Upper lobe of left lung (tissue), 6 donors: ENCODE data around the gene NEK2. TPM values are rescaled to one million over a fixed set of nuclear protein-coding genes. Genes with fewer than 3 reads are reported as not detected.

ENCODE experiments used
- ATAC-seq, 2 donors: fragments of 200-7000 bp; cut with Tn5 transposase; one replicate each; pipeline ENCODE4 v1.9.1; 2022; ENCODE audit warnings: mild to moderate bottlenecking in 2 of 2, moderate library complexity in 2 of 2; ENCODE audit not compliant: low FRiP score in 2 of 2
- DNase-seq, 2 donors: peaks; one replicate each; pipeline ENCODE4 v3.0.0-alpha.2; 2019 to 2020
- H3K27ac ChIP-seq, 4 donors: fragments of 200-600 bp; sonication (generic); one replicate each; pipeline ENCODE4 v1.5.1; 2016 to 2019
- H3K27me3 ChIP-seq, 4 donors: fragments of 200-600 bp; sonication (generic); one replicate each; pipeline ENCODE4 v1.5.1; 2017 to 2019
- H3K36me3 ChIP-seq, 4 donors: fragments of 200-600 bp; sonication (generic); one replicate each; pipeline ENCODE4 v1.5.1; 2016 to 2019
- H3K4me1 ChIP-seq, 4 donors: fragments of 200-600 bp; sonication (generic); one replicate each; pipeline ENCODE4 v1.5.1; 2018 to 2019
- H3K4me3 ChIP-seq, 4 donors: fragments of 200-600 bp; sonication (generic); one replicate each; pipeline ENCODE4 v1.5.1; 2017 to 2019; ENCODE audit warnings: mild to moderate bottlenecking in 2 of 4, moderate library complexity in 1 of 4
- H3K9me3 ChIP-seq, 4 donors: fragments of 200-600 bp; sonication (generic); one replicate each; pipeline ENCODE4 v1.5.1; 2018 to 2019
- CTCF ChIP-seq, 6 experiments: fragments of 450-650 bp in 4 of 6; fragments of 200-600 bp in 2 of 6; sonication (generic) in 2 of 6; IDR thresholded peaks; one replicate each; pipeline ENCODE4 v1.5.1; 2016 to 2019; ENCODE audit warnings: antibody characterized with exemption in 6 of 6
- EP300 ChIP-seq, 4 donors: sonication (generic); formaldehyde crosslinking; IDR thresholded peaks; one replicate each; pipeline ENCODE4 v1.5.1; 2017; ENCODE audit warnings: antibody characterized with exemption in 4 of 4, control low read depth in 2 of 4
- POLR2A ChIP-seq, 4 donors: fragments of 450-650 bp; IDR thresholded peaks; one replicate each; pipeline ENCODE4 v1.5.1; 2016 to 2017; ENCODE audit warnings: antibody characterized with exemption in 4 of 4, mild to moderate bottlenecking in 2 of 4
- POLR2AphosphoS5 ChIP-seq, 2 donors: sonication (generic); formaldehyde crosslinking; IDR thresholded peaks; one replicate each; pipeline ENCODE4 v1.5.1; 2017; ENCODE audit warnings: antibody characterized with exemption in 2 of 2
- WGBS, 2 donors: methylation state at CpG; one replicate each; pipeline ENCODE4 v1.1.5; 2017 to 2018; 5-methylcytosine and 5-hydroxymethylcytosine counted together
- total RNA-seq, 6 donors: library from RNA; depleted of rRNA in 4 of 6; stranded (reverse); fragments of >200 nt in 4 of 6; gene quantifications; one replicate each; pipeline versions ENCODE4 v1.1.0 to v1.2.1, GENCODE V29; 2016 to 2021
- donor health status: DM: no; HTN: no; CAD: no; lungs with moderate emphysema.
- donor health status: DM: no; HTN: yes; CAD: no; lungs with severe emphysema.

NEK2 gene
- total RNA-seq, 6 donors from 2014 or later = 0.33 to 1.8 (median 1.2) TPM; not detected in 1

GRCh38 chr1:211634931-211635330 lies 40.5 kb downstream of the NEK2 start:
- TF ChIP-seq EP300 (IDR thresholded peaks at IDR 0.05) = no peak
- no peak for TF ChIP-seq CTCF (IDR thresholded peaks at IDR 0.05)
- no peak for TF ChIP-seq POLR2A (IDR thresholded peaks at IDR 0.05)
- no peak for TF ChIP-seq POLR2AphosphoS5 (IDR thresholded peaks at IDR 0.05)
- WGBS, 2 donors = 93 to 95% methylated on average over 4 of the region's 4 CpGs
- no peak for DNase-seq

GRCh38 chr1:211634461-211634860 lies 41.0 kb downstream of the NEK2 start:
- Histone ChIP-seq H3K36me3 (no peaks in the 10 kb centered on the region), H3K4me1 (peaks cover 0 to 7% (median 0%) of the 10 kb centered on the region in 4 donors), H3K9me3 (no peaks in the 10 kb centered on the region), H3K27me3 (no peaks in the 10 kb centered on the region), H3K27ac (no peak overlapping the region), H3K4me3 (no peak overlapping the region)
- no peak for TF ChIP-seq CTCF (IDR thresholded peaks at IDR 0.05)
- ATAC-seq (no peak), DNase-seq (no peak)
- 83 to 91% methylated on average over 4 of the region's 4 CpGs for WGBS, 2 donors

More at GRCh38 chr1:211634931-211635330, 40.5 kb downstream of the NEK2 start:
- ATAC-seq = no peak
- Histone ChIP-seq H3K4me3 (no peak overlapping the region), H3K27me3 (no peaks in the 10 kb centered on the region), H3K4me1 (peaks cover 0 to 7% (median 0%) of the 10 kb centered on the region in 4 donors), H3K9me3 (no peaks in the 10 kb centered on the region), H3K27ac (no peak overlapping the region), H3K36me3 (no peaks in the 10 kb centered on the region)

DNA sequence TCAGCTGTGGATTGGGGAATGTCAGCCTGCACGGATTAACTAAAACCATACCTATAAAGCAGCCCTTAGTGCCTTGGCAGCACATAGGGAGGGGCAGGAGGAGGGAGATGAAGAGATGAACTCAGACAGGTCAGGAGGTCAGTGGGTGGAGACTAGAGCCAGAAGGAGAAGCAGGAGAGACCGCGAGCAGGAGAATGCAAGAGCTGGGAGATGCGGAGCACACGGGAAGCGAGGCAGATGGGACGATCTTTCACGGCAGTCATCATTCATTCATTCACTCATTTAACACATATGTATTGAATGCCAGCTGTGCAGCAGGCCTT lies 41.9 kb downstream of the NEK2 start:
- H3K9me3 ChIP-seq = no peaks in the 10 kb centered on the region

GRCh38 chr1:211632808-211633523 lies 42.5 kb downstream of the NEK2 start:
- Histone ChIP-seq H3K4me3 (no peak overlapping the region), H3K27ac (no peak overlapping the region)

More for the DNA sequence above, 41.9 kb downstream of the NEK2 start:
- Histone ChIP-seq H3K4me1 (peaks cover 0 to 7% (median 0%) of the 10 kb centered on the region in 4 donors), H3K27me3 (no peaks in the 10 kb centered on the region), H3K36me3 (no peaks in the 10 kb centered on the region), H3K4me3 (no peak overlapping the region), H3K27ac (no peak overlapping the region)
- ATAC-seq = no peak
- DNase-seq = no peak
- TF ChIP-seq POLR2A (IDR thresholded peaks at IDR 0.05) (no peak), POLR2AphosphoS5 (IDR thresholded peaks at IDR 0.05) (no peak), EP300 (IDR thresholded peaks at IDR 0.05) (no peak), CTCF (IDR thresholded peaks at IDR 0.05) (no peak)
- 90 to 93% methylated on average over 8 of the region's 8 CpGs for WGBS, 2 donors

More at GRCh38 chr1:211632808-211633523, 42.5 kb downstream of the NEK2 start:
- ATAC-seq (peak; percentile 15 to 16), DNase-seq (no peak)
- TF ChIP-seq EP300 (IDR thresholded peaks at IDR 0.05) (no peak), CTCF (IDR thresholded peaks at IDR 0.05) (no peak), POLR2AphosphoS5 (IDR thresholded peaks at IDR 0.05) (no peak), POLR2A (IDR thresholded peaks at IDR 0.05) (no peak)
- Histone ChIP-seq H3K36me3 (no peaks in the 10 kb centered on the region), H3K4me1 (peaks cover 0 to 7% (median 0%) of the 10 kb centered on the region in 4 donors), H3K9me3 (no peaks in the 10 kb centered on the region), H3K27me3 (no peaks in the 10 kb centered on the region)
- WGBS, 2 donors = 49 to 60% methylated on average over 9 to 13 of the region's 13 CpGs
